Gastroesophageal sphincter (tissue), 4 donors: ENCODE data around the gene ZNF516. TPM values are rescaled to one million over a fixed set of nuclear protein-coding genes. Genes with fewer than 3 reads are reported as not detected.

Source experiments
- ATAC-seq: fragments of 150-250 bp; one replicate; pipeline ENCODE4 v1.9.1; 2016; ENCODE audit warnings: mild to moderate bottlenecking, moderate library complexity
- H3K27ac ChIP-seq, 4 donors: fragments of 200-600 bp; sonication (generic) in 3 of 4; 1 replicate in 3 of 4; 2 replicates in 1 of 4; pipeline ENCODE4 v1.5.1; 2016 to 2019
- H3K27me3 ChIP-seq: fragments of 200-600 bp; sonication (generic); one replicate; pipeline ENCODE4 v1.5.1; 2019
- H3K36me3 ChIP-seq, 2 donors: fragments of 200-600 bp; sonication (generic); one replicate each; pipeline ENCODE4 v1.5.1; 2019; ENCODE audit warnings: control low read depth in 1 of 2
- H3K4me1 ChIP-seq, 3 donors: fragments of 200-600 bp; sonication (generic); 1 replicate in 2 of 3; 2 replicates in 1 of 3; pipeline ENCODE4 v1.5.1; 2016 to 2019; ENCODE audit warnings: control low read depth in 2 of 3
- H3K4me3 ChIP-seq, 2 donors: fragments of 200-600 bp; sonication (generic); one replicate each; pipeline ENCODE4 v1.5.1; 2019; ENCODE audit warnings: mild to moderate bottlenecking in 1 of 2, moderate library complexity in 1 of 2
- H3K9me3 ChIP-seq, 3 donors: fragments of 200-600 bp; sonication (generic); one replicate each; pipeline ENCODE4 v1.5.1; 2017 to 2019; ENCODE audit warnings: control low read depth in 2 of 3
- CTCF ChIP-seq, 4 experiments: fragments of 200-600 bp in 2 of 4; fragments of 450-650 bp in 2 of 4; sonication (generic) in 1 of 4; IDR thresholded peaks; one replicate each; pipeline ENCODE4 v1.5.1; 2017 to 2019; ENCODE audit warnings: antibody characterized with exemption in 4 of 4, mild to moderate bottlenecking in 2 of 4, moderate library complexity in 2 of 4
- EP300 ChIP-seq: sonication (generic); formaldehyde crosslinking; IDR thresholded peaks from one replicate; pipeline ENCODE4 v1.6.1; 2017; ENCODE audit warnings: antibody characterized with exemption, mild to moderate bottlenecking
- POLR2A ChIP-seq, 2 donors: fragments of 450-650 bp; IDR thresholded peaks; one replicate each; pipeline ENCODE4 v1.6.1; 2017; ENCODE audit warnings: antibody characterized with exemption in 2 of 2, mild to moderate bottlenecking in 2 of 2, moderate library complexity in 1 of 2
- POLR2AphosphoS5 ChIP-seq: sonication (generic); formaldehyde crosslinking; IDR thresholded peaks from one replicate; pipeline ENCODE4 v1.6.1; 2017; ENCODE audit warnings: antibody characterized with exemption
- WGBS, 2 donors: methylation state at CpG; one replicate each; pipeline ENCODE4 v1.1.5; 2018; ENCODE audit warnings: low coverage in 1 of 2; 5-methylcytosine and 5-hydroxymethylcytosine counted together
- total RNA-seq, 4 donors: library from RNA; depleted of rRNA; stranded (reverse); fragments of >200 nt; gene quantifications; one replicate each; pipeline ENCODE4 v1.1.0, GENCODE V29; 2016

ZNF516 gene
- total RNA-seq, 4 donors from 2014 or later: 17.8 to 43.8 (median 29.9) TPM

GRCh38 chr18:76487782-76488181 lies 7.3 kb downstream of the ZNF516 start:
- Histone ChIP-seq H3K9me3 (no peaks in the 10 kb centered on the region), H3K4me3 (no peak overlapping the region), H3K27ac (peak overlapping the region in 3 of 4 donors; percentile 11 to 94 (median 91)), H3K4me1 (peaks cover 0 to 58% (median 10%) of the 10 kb centered on the region in 3 donors), H3K36me3 (no peaks in the 10 kb centered on the region), H3K27me3 (no peaks in the 10 kb centered on the region)
- ATAC-seq: no peak
- 53% methylated on average over 6 of the region's 8 CpGs; no CpG with 5 or more reads in 1 of the 2 donors for WGBS, 2 donors
- TF ChIP-seq CTCF (IDR thresholded peaks at IDR 0.05) (no peak), POLR2AphosphoS5 (no peak), POLR2A (IDR thresholded peaks at IDR 0.05) (no peak)

- ATAC-seq: no peak
- Histone ChIP-seq H3K27ac (peak overlapping the region in 1 of 4 donors; percentile 94), H3K4me3 (no peak overlapping the region), H3K36me3 (no peaks in the 10 kb centered on the region), H3K4me1 (peaks cover 0 to 58% (median 10%) of the 10 kb centered on the region in 3 donors), H3K9me3 (no peaks in the 10 kb centered on the region), H3K27me3 (no peaks in the 10 kb centered on the region)
- TF ChIP-seq CTCF (IDR thresholded peaks at IDR 0.05) (no peak), POLR2A (IDR thresholded peaks at IDR 0.05) (no peak), POLR2AphosphoS5 (no peak), EP300 (no peak)
- WGBS, 2 donors: 25 to 52% methylated on average over 5 of the region's 5 CpGs
Measured at GRCh38 chr18:76487070-76487469, 8.0 kb downstream of the ZNF516 start.

GRCh38 chr18:76486574-76486973 lies 8.5 kb downstream of the ZNF516 start:
- Histone ChIP-seq H3K9me3 (no peaks in the 10 kb centered on the region), H3K36me3 (no peaks in the 10 kb centered on the region), H3K4me3 (no peak overlapping the region), H3K27me3 (no peaks in the 10 kb centered on the region), H3K4me1 (peaks cover 0 to 58% (median 10%) of the 10 kb centered on the region in 3 donors), H3K27ac (no peak overlapping the region)
- ATAC-seq: no peak
- TF ChIP-seq EP300 (no peak), POLR2A (IDR thresholded peaks at IDR 0.05) (no peak), POLR2AphosphoS5 (no peak), CTCF (IDR thresholded peaks at IDR 0.05) (no peak)
- WGBS, 2 donors: 39 to 63% methylated on average over 5 to 6 of the region's 6 CpGs

GRCh38 chr18:76486038-76486437 lies 9.0 kb downstream of the ZNF516 start:
- no peaks in the 10 kb centered on the region for H3K9me3 ChIP-seq
- TF ChIP-seq EP300: no peak
- H3K27ac ChIP-seq: no peak overlapping the region
- 64 to 83% methylated on average over 3 of the region's 3 CpGs for WGBS, 2 donors
- no peaks in the 10 kb centered on the region for H3K27me3 ChIP-seq
- H3K36me3 ChIP-seq: no peaks in the 10 kb centered on the region
- ATAC-seq: no peak
- peaks cover 0 to 62% (median 10%) of the 10 kb centered on the region in 3 donors for H3K4me1 ChIP-seq
- no peak overlapping the region for H3K4me3 ChIP-seq

GRCh38 chr18:76484749-76485387 lies 10.2 kb downstream of the ZNF516 start:
- ATAC-seq: no peak
- no peaks in the 10 kb centered on the region for H3K27me3 ChIP-seq
- no peak overlapping the region for H3K4me3 ChIP-seq
- 85 to 92% methylated on average over 6 of the region's 6 CpGs for WGBS, 2 donors
- no peak overlapping the region for H3K27ac ChIP-seq
- no peaks in the 10 kb centered on the region for H3K9me3 ChIP-seq
- no peak for TF ChIP-seq CTCF (IDR thresholded peaks at IDR 0.05)
- TF ChIP-seq POLR2A (IDR thresholded peaks at IDR 0.05): no peak
- no peaks in the 10 kb centered on the region for H3K36me3 ChIP-seq
- peaks cover 0 to 54% (median 7%) of the 10 kb centered on the region in 3 donors for H3K4me1 ChIP-seq
